T-helper 22 cell (primary cell): ENCODE data around the gene BMP2.

Source experiments
- DNase-seq: peaks from one replicate; pipeline ENCODE4 v3.0.0-alpha.2; 2020; ENCODE audit warnings: low read depth

BMP2 gene

DNA sequence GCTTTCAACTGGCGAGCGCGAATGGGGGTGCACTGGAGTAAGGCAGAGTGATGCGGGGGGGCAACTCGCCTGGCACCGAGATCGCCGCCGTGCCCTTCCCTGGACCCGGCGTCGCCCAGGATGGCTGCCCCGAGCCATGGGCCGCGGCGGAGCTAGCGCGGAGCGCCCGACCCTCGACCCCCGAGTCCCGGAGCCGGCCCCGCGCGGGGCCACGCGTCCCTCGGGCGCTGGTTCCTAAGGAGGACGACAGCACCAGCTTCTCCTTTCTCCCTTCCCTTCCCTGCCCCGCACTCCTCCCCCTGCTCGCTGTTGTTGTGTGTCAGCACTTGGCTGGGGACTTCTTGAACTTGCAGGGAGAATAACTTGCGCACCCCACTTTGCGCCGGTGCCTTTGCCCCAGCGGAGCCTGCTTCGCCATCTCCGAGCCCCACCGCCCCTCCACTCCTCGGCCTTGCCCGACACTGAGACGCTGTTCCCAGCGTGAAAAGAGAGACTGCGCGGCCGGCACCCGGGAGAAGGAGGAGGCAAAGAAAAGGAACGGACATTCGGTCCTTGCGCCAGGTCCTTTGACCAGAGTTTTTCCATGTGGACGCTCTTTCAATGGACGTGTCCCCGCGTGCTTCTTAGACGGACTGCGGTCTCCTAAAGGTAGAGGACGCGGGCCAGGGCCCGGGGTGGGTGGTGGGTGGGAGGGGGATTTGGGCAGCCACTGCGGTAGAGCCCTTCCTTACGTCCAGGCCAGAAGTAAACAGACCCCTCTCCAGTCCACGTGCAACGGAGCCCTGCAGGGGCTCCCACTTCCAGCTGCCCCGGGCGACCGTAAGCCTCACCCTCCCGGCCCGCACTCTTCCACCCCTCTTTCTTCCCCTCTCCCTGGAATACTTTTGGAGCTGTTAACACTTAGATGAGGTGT lies 998 bp downstream of the BMP2 start:
- no peak for DNase-seq

- no peak for DNase-seq
Observed at GRCh38 chr20:6769903-6770785, 2.7 kb downstream of the BMP2 start.

GRCh38 chr20:6770786-6771100 lies 3.3 kb downstream of the BMP2 start:
- no peak for DNase-seq

- no peak for DNase-seq
Observed at GRCh38 chr20:6780433-6781190, 13.1 kb downstream of the BMP2 start.

GRCh38 chr20:6783752-6784151 lies 16.3 kb downstream of the BMP2 start:
- DNase-seq, result no peak

DNA sequence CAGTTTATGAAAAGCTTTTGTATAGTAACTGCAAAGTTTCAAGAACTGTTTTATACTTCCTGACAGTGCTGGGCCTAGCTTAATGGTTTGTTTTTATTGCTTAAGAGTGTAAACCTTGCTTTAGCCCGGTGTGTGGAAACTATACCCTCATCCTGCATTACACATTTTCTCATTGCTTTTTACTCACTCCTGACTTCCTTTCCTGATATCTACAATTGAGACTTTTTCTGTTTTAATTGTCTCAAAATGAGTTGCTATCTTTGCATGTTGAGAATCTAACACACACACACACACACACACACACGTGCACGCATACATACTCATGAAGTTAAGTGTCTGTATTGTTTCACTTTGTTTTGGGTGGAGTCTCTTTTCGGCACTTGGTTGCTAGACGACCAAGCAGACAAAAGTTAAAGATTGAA lies 16.7 kb downstream of the BMP2 start:
- no peak for DNase-seq

GRCh38 chr20:6784767-6785166 lies 17.3 kb downstream of the BMP2 start:
- no peak for DNase-seq

DNA sequence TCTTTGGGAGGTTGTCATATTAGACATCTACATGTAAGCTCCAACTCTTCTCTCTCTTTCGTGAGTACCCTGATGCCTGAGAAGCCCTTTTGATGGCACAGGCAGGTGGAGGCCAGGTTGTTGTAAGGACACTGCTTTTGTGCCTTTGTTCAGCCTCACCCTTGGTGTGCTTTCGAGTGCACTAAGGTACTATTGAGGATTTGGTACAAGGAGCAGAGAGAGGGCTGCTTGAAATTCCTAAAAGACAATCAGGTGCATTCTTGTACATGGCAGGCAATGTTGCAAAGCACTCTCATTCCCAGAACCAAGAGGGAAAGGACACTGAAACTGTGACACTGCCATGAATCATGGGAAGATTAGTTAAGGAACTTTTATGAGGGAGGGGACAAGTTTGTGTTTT lies 19.1 kb downstream of the BMP2 start:
- DNase-seq, result no peak

DNA sequence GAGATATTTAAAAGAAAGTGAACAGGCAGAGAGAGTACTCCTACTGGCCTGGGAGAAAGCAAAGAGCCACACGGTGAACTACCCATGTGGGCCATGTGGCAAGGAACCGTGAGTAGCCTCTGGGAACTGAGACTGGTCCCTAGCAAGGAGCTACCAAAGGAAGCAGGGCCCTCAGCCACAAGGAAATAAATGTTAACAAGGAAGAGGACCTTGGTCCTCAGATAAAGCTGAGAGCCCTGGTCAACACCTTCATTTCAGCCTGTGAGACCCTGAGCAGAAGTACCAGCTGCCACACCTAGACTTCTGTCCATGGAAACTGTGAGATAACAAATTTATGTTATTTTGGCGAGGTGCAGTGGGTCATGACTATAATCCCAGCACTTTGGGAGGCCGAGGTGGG lies 25.3 kb downstream of the BMP2 start:
- no peak for DNase-seq

DNA sequence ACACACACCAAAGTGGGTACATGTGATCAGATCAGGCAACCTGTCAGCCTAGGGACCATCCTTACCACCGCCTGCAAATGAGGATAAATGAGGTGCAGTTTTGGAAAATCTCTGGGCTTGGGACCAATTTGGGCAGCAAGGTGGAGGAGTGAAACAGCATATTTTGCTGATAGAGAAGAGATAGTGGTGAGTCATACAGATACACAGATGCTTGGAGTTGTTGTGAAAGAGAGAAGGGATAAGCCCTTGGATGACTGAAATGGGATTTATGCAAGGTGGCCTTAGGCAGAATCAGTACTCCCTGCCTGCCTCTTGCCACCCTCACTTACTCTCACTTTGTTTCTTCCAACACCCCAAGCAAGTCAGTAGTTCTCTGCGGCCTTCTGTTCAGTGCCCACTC lies 34.7 kb downstream of the BMP2 start:
- DNase-seq, result no peak

- DNase-seq, result no peak
Observed at GRCh38 chr20:6806275-6806674, 38.8 kb downstream of the BMP2 start.

DNA sequence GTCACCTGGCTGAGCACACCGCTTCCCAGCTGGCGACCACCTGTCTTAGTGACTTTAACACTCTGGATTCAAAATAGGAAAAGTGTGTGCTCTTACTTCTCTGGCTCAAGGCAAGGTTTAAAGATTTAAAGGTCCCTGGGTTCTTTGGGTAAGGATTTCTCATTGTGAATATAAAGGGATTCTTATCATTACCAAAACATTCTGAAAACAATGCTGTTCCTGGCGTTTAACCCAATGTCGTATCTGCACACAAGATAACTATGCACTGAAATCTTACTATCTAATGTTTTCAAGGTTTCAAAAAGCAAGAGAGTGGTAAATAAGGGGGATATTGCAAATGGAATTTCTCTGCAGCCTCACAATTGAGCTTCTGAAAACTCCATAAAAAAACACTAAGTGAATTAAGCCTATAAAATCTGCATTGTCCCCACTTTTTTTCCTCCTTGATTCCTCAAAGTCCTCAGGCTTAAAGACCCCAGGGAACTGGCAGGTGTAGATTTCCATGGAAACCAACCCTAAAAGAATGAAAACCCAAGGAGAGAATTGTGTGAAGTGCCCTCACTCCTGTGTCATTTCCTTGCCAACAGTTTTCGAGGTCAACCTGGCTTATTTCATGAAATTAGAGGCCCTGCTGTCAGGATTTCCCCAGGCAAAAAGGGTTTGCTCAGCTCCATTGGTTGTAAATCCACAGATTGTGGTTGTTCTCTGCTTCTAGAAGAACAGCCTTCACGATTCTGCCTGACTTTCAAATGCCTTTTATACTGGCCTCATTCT lies 44.0 kb downstream of the BMP2 start:
- DNase-seq, result no peak

GRCh38 chr20:6812530-6812929 lies 45.0 kb downstream of the BMP2 start:
- no peak for DNase-seq

DNA sequence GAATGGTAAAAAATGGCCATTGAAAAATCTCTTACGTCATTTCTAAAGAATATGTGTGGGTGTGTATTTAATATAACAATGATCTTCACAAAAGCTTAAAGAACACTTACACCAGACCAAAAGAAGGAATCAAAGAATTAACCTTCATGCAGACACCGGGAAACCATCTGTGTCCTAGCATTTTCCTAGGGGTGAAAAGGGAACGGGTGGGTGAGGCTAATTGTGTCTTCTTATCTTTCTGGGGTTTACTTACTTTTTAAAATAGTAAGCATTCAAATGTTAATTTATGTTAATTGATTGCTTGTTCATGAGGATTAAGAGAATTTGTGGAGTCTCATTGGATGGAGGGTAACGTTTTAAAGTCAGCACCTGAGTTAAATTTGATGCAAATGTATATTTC lies 47.5 kb downstream of the BMP2 start:
- no peak for DNase-seq

GRCh38 chr20:6818033-6818808 lies 50.7 kb downstream of the BMP2 start:
- no peak for DNase-seq

GRCh38 chr20:6819599-6819998 lies 52.1 kb downstream of the BMP2 start:
- no peak for DNase-seq

- no peak for DNase-seq
Observed at GRCh38 chr20:6824401-6824800, 56.9 kb downstream of the BMP2 start.

DNA sequence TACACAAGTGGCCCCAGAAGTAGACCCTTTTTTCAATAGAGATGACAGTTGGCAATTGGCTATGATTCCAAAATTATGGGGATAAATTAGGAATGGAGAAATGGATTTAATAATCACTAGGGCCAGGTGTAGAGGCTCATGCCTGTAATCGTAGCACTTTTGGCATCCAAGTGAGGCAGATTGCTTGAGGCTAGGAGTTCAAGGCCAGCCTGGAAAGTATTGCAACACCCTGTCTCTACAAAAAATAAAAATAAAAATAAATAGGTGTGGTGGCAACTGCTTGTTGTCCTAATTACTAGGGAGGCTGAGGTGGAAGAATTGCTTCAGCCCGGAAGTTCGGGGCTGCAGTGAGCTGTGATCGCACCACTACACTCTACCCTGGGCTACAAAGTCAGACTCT lies 60.0 kb downstream of the BMP2 start:
- no peak for DNase-seq

DNA sequence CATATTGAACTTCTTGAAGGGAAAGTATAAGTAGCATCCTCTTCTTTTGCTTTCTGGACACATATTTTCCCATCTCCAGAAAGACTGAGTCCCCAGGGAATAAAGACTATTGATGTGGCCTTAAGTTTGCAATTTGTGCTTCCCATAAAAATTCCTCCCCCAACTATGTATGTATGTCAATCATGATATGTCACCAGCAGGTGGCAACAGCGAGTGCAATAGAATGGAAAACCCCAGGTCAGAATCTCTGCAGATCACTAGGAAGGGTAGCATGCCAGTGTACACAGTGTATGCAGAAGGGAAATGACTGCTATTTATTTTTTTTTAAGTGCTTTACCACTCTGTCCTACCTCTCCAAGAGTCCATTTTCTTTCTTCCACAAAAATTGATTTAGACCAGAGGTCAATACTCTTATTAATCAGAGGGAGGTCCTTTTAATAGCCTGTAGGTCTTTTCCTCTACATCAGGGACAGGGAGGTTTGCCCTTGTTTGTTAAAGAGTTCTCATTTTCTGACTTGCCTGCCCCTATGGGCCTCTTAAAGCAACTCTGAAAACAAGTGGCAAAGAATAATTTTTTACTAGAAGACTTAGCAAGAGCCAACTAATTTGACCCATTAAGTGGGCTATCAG lies 61.4 kb downstream of the BMP2 start:
- no peak for DNase-seq

- no peak for DNase-seq
Observed at GRCh38 chr20:6829510-6830116, 62.1 kb downstream of the BMP2 start.
